Panc1 (cell line): ENCODE results near the gene RPGR. TPM values are rescaled to one million over a fixed set of nuclear protein-coding genes. Genes with fewer than 3 reads are reported as not detected.

Experiments used
- ATAC-seq: fragments of 200-7000 bp; cut with Tn5 transposase; 2 replicates; pipeline ENCODE4 v1.9.1; 2020; ENCODE audit warnings: mild to moderate bottlenecking, moderate library complexity
- BruUV-seq: library from RNA; stranded (reverse); fragments of 400-500 nt; replicated peaks from 2 replicates; lab custom pipeline; 2021; lab: Mats Ljungman, UMichigan
- CTCF ChIA-PET: fragments of 300-600 bp; sonication (Branson Sonifier 250); formaldehyde crosslinking; loops from one replicate; lab custom pipeline; 2022; ENCODE audit warnings: antibody characterized with exemption; lab: Charles Lee
- POLR2A ChIA-PET: fragments of 300-600 bp; sonication (Branson Sonifier 250); formaldehyde crosslinking; loops from one replicate; lab custom pipeline; 2022; ENCODE audit warnings: antibody characterized with exemption; lab: Charles Lee
- DNase-seq: peaks from one replicate; pipeline ENCODE4 v3.0.0-alpha.2; 2010; ENCODE audit warnings: low read depth, low spot score
- H3K27ac ChIP-seq: 2 replicates; pipeline ENCODE4 v1.5.1; 2011; ENCODE audit warnings: mild to moderate bottlenecking, low read length, inconsistent platforms
- H3K27me3 ChIP-seq: fragments of 200-500 bp; sonication (Bioruptor generic); 2 replicates; pipeline ENCODE4 v1.6.0; 2014; ENCODE audit warnings: low read length, inconsistent platforms; ENCODE audit not compliant: control insufficient read depth, insufficient read depth
- H3K36me3 ChIP-seq: fragments of 200-500 bp; sonication (Bioruptor generic); 2 replicates; pipeline ENCODE4 v1.5.1; 2014; ENCODE audit warnings: inconsistent platforms, mild to moderate bottlenecking, low read length, moderate library complexity; ENCODE audit not compliant: control insufficient read depth, insufficient read depth
- H3K4me1 ChIP-seq: 2 replicates; pipeline ENCODE4 v1.5.1; 2011; ENCODE audit warnings: inconsistent platforms, mild to moderate bottlenecking, low read length, moderate library complexity; ENCODE audit not compliant: control insufficient read depth, insufficient read depth
- H3K4me3 ChIP-seq, 2 experiments: 2 replicates each; pipeline ENCODE4 v1.5.1; 2011 to 2012; ENCODE audit warnings: low read depth in 2 of 2, low read length in 2 of 2, mild to moderate bottlenecking in 2 of 2, inconsistent platforms in 1 of 2, moderate library complexity in 1 of 2
- H3K9me3 ChIP-seq: fragments of 200-500 bp; sonication (Bioruptor generic); 2 replicates; pipeline ENCODE4 v1.5.1; 2014; ENCODE audit warnings: low read depth, mild to moderate bottlenecking, inconsistent platforms, low read length, moderate library complexity; ENCODE audit not compliant: control insufficient read depth, insufficient read depth
- POLR2AphosphoS5 ChIP-seq: IDR thresholded peaks from 2 replicates; pipeline ENCODE4 v1.6.1; 2012; ENCODE audit warnings: mild to moderate bottlenecking, low read depth, low read length, moderate library complexity
- SIN3A ChIP-seq: IDR thresholded peaks from 2 replicates; pipeline ENCODE4 v1.6.1; 2012; ENCODE audit warnings: low read depth, mild to moderate bottlenecking, low read length, moderate library complexity, borderline replicate concordance; ENCODE audit not compliant: insufficient read depth
- TCF7L2 ChIP-seq: IDR thresholded peaks from 2 replicates; pipeline ENCODE4 v1.6.1; 2011; ENCODE audit warnings: mild to moderate bottlenecking, low read depth, low read length, inconsistent platforms
- in situ Hi-C: cut with HindIII; loops from 2 replicates; pipeline ENCODE4 v1.10.0; 2016; ENCODE audit warnings: low sequenced_read_pairs, low pct_unique_long_range_greater_than_20kb
- intact Hi-C: fragments of 100-400 bp; cut with micrococcal nuclease; formaldehyde crosslinking; loops from one replicate; pipeline ENCODE4 v1.10.0; 2022; ENCODE audit not compliant: unreplicated experiment
- total RNA-seq: library from RNA; stranded (reverse); gene quantifications from one replicate; pipeline ENCODE4 v1.2.1, GENCODE V29; 2021; ENCODE audit not compliant: unreplicated experiment
- TF ChIP-seq, protein P1 (sequence below): fragments of 450-650 bp; IDR thresholded peaks from 2 replicates; pipeline ENCODE4 v1.5.1; 2017; ENCODE audit warnings: mild to moderate bottlenecking
- TF ChIP-seq, protein P2 (sequence below), 2 experiments: IDR thresholded peaks; 2 replicates each; pipeline ENCODE4 v1.6.1; 2011 to 2012; ENCODE audit warnings: low read depth in 2 of 2, control low read depth in 1 of 2, low read length in 1 of 2, mild to moderate bottlenecking in 1 of 2, moderate library complexity in 1 of 2; ENCODE audit not compliant: insufficient read depth in 1 of 2

RPGR gene
- total RNA-seq, 1 experiment from 2014 or later = 4.0 TPM

DNA sequence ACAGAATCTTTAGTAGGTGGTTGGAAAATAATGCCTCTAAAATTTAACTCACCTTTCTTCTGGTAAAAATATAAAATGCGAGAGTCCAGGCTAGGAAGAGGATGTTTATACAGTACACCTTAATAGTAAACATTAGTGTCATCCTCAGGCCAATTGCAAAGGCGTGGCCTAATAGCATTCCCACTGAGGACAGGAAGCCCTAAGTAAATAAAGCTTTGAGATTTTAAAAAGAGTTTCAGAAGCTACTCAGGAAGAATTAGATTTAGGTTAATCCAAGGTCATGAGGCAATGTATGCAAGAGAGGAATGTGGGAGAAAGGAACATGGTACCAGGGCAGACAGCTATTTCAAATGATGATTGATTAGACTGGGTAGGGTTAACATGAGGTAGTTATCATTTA lies 49.5 kb downstream of the RPGR start:
- POLR2A ChIA-PET = no interaction called here
- H3K27ac ChIP-seq = no peak overlapping the region
- H3K27me3 ChIP-seq = no peaks in the 10 kb centered on the region
- CTCF ChIA-PET = no interaction called here
- no peaks in the 10 kb centered on the region for H3K36me3 ChIP-seq
- H3K4me1 ChIP-seq = no peaks in the 10 kb centered on the region
- no peak overlapping the region for H3K4me3 ChIP-seq
- no peaks in the 10 kb centered on the region for H3K9me3 ChIP-seq
- DNase-seq (no peak), ATAC-seq (no peak)
- TF ChIP-seq, protein P1, sequence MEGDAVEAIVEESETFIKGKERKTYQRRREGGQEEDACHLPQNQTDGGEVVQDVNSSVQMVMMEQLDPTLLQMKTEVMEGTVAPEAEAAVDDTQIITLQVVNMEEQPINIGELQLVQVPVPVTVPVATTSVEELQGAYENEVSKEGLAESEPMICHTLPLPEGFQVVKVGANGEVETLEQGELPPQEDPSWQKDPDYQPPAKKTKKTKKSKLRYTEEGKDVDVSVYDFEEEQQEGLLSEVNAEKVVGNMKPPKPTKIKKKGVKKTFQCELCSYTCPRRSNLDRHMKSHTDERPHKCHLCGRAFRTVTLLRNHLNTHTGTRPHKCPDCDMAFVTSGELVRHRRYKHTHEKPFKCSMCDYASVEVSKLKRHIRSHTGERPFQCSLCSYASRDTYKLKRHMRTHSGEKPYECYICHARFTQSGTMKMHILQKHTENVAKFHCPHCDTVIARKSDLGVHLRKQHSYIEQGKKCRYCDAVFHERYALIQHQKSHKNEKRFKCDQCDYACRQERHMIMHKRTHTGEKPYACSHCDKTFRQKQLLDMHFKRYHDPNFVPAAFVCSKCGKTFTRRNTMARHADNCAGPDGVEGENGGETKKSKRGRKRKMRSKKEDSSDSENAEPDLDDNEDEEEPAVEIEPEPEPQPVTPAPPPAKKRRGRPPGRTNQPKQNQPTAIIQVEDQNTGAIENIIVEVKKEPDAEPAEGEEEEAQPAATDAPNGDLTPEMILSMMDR = no peak
- no peak for TF ChIP-seq POLR2AphosphoS5
- TF ChIP-seq, protein P2, sequence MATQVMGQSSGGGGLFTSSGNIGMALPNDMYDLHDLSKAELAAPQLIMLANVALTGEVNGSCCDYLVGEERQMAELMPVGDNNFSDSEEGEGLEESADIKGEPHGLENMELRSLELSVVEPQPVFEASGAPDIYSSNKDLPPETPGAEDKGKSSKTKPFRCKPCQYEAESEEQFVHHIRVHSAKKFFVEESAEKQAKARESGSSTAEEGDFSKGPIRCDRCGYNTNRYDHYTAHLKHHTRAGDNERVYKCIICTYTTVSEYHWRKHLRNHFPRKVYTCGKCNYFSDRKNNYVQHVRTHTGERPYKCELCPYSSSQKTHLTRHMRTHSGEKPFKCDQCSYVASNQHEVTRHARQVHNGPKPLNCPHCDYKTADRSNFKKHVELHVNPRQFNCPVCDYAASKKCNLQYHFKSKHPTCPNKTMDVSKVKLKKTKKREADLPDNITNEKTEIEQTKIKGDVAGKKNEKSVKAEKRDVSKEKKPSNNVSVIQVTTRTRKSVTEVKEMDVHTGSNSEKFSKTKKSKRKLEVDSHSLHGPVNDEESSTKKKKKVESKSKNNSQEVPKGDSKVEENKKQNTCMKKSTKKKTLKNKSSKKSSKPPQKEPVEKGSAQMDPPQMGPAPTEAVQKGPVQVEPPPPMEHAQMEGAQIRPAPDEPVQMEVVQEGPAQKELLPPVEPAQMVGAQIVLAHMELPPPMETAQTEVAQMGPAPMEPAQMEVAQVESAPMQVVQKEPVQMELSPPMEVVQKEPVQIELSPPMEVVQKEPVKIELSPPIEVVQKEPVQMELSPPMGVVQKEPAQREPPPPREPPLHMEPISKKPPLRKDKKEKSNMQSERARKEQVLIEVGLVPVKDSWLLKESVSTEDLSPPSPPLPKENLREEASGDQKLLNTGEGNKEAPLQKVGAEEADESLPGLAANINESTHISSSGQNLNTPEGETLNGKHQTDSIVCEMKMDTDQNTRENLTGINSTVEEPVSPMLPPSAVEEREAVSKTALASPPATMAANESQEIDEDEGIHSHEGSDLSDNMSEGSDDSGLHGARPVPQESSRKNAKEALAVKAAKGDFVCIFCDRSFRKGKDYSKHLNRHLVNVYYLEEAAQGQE (IDR thresholded peaks at IDR 0.05; ENCODE audit: insufficient read depth in 1 of 2, low read depth in 2 of 2, low read length in 1 of 2) = no peak
- intact Hi-C loops (no loop called here), in situ Hi-C loops (no loop called here)
- BruUV-seq = no TSS peak

DNA sequence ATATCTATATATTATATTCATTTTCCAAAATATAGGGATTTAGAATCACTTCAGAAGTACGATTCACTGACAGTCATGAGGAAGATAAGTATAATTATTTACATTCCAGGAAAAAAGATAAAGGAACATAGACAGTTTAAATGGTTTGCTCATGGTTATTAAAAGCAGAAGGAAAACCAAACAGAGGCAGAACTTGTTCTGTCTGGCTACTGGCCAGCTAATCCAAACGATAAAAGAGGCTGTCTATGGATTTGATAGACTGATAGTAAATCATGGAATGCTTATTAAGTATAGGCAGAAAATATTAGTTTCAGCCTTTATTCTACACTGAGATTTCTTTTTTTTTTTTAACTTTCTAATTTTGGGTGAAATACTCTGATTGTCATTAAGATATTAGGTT lies 50.2 kb downstream of the RPGR start:
- intact Hi-C loops = no loop called here
- no peak overlapping the region for H3K4me3 ChIP-seq
- no TSS peak for BruUV-seq
- POLR2A ChIA-PET = no interaction called here
- DNase-seq = no peak
- TF ChIP-seq SIN3A (no peak), POLR2AphosphoS5 (no peak), TCF7L2 (no peak)
- TF ChIP-seq, protein P2 (IDR thresholded peaks at IDR 0.05; ENCODE audit: insufficient read depth in 1 of 2, low read depth in 2 of 2, low read length in 1 of 2) = no peak
- TF ChIP-seq, protein P1 = no peak
- in situ Hi-C loops = no loop called here
- no peaks in the 10 kb centered on the region for H3K4me1 ChIP-seq
- CTCF ChIA-PET = no interaction called here
- ATAC-seq = no peak
- H3K27ac ChIP-seq = no peak overlapping the region
- H3K9me3 ChIP-seq = no peaks in the 10 kb centered on the region
- no peaks in the 10 kb centered on the region for H3K27me3 ChIP-seq
- no peaks in the 10 kb centered on the region for H3K36me3 ChIP-seq
